NCI-H2196 treated with DMSO at 0.1 percent for 48 hours (cell line): Measurements from ENCODE around the gene SLC6A9.

ENCODE experiments used
- DNase-seq: peaks from one replicate; lab custom pipeline; 2025; ENCODE audit not compliant: unreplicated experiment; lab: John Stamatoyannopoulos, UW

Gene SLC6A9

GRCh38 chr1:44029911-44030604 is 1.2 kb downstream of the SLC6A9 start:
- peak; percentile 71 for DNase-seq

DNA sequence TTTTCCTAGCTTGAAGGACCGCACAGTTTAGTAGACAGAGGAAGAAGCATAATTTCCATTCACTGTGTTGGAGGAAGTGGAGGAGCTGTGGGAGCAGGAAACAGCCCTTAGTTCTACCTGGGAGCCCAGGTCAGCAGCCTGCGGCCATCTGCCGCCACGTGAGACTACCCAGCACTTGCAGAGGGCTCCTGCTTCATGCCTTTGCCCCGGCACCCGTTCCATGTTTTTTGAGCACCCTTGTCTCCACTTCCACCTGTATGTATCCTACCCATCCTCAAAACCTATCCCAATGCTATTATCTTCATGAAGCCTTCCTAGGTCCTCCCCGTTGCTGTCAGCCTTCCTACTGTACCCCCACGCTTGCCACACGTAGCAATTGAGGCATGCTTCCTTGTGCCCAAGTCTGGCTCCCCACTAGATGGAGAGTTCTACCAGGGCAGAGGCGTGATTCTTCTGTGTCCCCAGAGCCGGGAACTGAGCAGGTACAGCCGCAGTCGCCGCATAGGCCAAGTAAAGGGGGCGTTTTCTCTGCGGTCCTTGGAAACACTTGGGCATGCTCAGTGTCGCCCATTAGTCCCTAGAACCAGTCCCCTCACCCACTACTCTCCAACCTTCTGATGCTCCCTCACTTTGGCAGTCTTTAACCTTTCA is 1.9 kb downstream of the SLC6A9 start:
- DNase-seq = peak; percentile 51

DNA sequence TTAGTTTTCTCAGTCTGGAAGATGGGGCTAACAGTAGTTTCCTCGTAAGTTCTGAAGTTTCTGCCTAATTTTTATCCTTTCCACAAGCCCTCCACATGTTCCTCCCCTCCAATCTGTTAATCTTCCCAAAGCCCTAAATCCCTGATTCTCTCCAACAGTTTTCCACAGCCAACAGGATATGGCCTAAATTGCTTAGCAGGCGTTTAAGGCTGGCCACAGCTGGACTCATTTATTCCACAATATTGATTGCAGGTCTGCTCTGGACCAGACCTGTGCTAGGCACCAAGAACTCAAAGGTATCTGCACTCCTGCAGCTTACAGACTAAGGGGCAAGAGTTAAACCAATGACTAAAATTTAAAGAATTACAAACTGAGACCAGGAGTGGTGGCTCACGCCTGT is 3.9 kb downstream of the SLC6A9 start:
- no peak for DNase-seq

DNA sequence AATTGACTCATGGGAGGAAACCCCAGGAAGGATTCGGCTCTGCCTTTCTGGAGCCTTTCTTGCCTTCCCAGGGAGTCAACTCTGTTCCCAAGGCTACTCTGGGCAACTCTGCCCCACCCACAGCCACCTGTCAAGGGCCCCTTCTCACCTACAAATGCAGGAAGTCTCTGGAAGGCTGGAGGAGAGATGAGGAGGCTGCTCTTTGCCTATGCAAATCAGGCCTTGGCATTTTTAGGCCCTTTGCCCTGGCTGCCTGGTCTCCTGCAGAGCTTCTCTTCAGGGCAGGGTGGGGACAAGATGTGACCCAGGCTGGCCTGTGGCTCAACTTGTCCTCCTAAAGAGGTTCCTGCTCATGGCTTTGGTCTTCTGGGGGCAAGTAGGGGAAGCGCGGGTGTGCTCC is 5.4 kb downstream of the SLC6A9 start:
- DNase-seq = no peak

- no peak for DNase-seq
These were observed 6.2 kb downstream of the SLC6A9 start for GRCh38 chr1:44024903-44025525.

DNA sequence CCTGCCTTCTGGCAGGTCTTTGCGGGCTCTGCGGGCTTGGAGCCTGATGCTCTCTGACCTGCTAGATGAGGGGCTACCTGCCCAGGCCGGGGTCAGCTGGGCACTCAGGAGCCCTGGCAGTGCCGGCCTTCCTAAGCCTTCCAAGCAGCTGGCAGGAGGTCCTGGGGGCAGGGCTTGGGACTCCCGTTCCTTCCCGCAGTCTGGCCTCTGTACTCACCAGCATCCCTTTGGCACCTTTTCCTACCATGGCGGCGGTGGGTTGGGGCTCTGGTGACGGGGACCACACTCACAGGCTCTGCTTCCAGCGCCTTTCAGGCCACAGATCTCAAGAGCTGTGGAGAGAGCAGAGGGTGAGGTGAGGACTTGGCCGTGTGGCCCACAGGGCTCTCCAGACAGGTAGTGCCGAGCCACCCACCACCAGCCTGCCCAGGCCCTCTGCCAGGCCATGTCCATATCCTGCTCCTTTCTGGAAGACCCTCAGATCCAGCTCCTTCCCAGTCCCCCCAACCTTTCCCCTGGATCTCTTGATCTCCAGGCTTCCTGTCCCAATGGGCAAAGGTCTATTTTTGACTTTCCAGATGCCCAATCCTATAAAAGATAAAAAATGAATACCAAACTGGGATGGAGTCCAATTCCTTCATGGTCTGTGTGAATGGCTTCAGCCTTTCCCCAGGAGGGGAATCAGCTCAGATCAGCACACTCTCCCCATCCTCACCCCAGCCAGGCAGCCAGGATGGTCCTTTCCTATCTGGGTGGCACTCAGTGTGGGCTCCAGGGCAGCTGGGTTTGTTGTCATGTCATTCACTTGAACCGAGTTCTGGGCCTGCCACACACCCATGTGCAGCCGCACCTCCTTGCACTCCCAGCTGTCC is 7.0 kb downstream of the SLC6A9 start:
- DNase-seq = no peak

GRCh38 chr1:44021581-44022321 is 9.5 kb downstream of the SLC6A9 start:
- no peak for DNase-seq

GRCh38 chr1:44021156-44021555 is 10.1 kb downstream of the SLC6A9 start:
- no peak for DNase-seq

DNA sequence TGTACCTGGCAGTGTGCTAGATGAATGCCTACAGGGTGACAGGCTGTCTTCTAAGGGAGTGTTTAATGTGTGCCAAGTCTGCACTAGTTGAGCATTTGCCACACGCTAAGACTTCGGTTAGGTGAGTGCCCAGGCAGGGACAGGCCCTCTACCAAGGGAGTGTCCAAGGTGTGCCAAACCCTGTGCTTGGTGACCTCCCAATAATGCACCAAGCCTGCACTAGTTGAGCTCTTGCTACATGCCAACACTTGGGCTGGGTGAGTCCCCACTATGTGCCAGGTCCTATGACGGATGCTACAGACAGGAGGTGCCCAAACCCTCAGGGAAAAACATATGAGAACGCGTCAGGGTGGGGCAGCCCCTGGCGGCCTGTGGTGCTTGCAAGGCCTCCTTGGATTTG is 10.8 kb downstream of the SLC6A9 start:
- DNase-seq = no peak

DNA sequence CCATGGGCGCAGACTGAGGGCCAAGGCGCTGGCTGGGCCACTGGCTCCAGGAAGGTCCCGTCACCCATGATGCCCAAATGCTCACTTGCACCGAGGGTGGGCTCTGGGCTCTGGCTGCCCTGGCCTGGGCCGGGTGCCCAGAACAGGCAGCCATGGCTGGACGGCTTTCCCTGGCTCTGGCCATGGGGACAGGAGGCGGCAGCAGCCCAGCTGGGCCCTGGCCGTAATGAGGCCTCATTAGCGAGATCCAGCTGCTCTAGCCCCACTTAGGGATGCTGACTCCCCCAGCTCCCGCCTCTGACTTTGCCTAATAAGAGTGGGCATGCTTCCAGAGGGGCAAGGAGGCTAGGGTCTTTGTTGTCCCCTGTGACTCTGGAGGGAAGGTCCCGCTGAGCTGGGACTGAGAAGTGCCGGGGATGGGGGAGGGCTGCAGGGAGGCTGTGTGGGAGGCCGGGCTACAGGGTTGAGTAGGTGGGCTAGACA is 11.8 kb downstream of the SLC6A9 start:
- no peak for DNase-seq

- no peak for DNase-seq
These were observed 14.3 kb downstream of the SLC6A9 start for GRCh38 chr1:44016890-44017400.

DNA sequence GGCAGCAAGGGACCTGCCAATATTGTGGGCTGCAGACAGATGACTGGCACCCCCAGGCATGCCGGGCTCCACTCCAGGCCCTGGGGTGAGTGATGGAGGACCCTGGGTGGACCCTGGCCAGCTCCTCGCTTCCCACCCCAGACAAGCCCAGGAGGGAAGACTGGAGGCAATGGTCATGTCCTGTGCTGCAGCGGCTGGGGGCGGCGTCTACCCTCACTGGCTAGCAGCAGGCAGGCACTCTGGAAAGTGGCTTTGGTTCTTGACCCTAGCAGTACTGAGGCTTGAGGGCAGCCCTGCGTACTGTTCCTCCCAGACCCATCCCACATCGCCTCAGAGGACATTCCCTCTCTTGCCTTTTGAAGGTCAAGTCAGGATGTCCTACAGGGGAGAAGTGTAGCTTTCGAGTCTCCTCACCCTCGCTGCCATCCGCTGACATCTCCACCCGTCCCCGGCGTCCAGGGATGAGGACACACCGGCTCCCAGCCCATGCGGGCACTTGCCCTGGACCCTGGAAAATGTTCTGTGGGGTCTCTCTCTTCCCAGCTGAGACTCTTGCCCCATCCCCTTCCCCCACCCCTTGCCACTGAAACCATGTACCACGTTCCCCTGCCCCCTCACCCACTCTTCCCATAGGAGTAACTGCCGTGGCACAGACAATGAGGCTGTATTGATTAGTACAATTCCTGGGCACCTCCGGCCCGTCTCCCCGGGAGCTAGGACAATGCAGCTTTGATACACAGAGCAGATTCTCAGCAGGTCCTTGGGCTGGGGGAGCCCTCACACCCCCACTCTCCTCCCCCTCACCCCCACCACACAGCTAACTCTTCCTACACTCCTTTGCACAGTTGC is 15.0 kb downstream of the SLC6A9 start:
- DNase-seq = no peak

- no peak for DNase-seq
These were observed 16.1 kb downstream of the SLC6A9 start for GRCh38 chr1:44015206-44015605.

DNA sequence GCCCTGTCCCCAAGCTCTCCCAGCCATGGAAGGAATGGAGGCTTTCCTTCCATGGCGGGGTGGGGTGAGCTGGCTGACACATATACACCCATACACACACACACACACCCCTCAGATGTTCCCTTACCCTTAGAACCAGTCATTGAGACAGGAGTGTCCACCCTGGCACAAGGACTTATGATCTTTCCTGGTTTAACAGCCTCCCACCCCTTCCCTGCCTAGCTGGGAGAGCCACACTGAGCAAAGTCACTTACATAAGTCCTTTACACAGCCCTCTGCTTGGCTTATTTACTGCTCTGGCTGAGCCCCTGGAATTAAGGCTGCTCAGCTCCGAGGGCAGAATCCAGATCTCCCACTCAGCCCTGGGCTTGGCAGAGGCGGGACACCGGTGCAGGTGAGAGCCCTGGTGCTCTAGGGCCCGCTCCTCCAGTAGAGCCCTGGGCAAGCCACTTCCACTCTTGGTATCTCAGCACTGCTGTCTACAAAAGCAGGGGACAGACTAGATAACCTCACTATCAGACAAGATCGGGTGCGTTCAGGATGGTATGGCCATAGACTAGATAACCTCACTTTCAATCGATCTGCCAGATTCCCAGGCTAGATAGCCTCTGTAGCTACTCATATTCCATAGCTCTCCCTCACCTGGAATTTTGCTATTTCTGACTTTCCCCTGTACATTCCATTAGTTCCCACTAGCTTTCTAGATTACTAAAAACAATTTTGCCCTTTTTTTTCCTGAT is 16.7 kb downstream of the SLC6A9 start:
- no peak for DNase-seq

DNA sequence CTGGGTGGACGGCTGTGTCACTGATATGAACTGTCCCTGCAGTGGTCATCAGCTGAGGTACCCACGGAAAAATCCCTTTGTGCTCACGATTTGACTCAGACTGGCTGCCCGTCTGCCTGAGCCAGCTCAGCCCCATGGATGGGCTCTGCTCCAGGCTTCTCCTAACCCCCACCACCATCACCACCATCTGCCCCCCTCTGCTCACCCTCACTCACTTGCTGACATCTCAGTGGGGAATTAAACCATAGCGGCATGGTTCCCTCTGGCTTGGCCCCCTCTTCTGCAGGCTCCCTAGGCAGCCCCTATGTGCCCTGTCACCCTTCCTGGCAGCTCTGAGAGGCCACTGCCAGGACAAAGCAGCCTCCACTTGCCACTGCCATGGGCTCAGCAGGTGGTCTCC is 17.3 kb downstream of the SLC6A9 start:
- DNase-seq = no peak

DNA sequence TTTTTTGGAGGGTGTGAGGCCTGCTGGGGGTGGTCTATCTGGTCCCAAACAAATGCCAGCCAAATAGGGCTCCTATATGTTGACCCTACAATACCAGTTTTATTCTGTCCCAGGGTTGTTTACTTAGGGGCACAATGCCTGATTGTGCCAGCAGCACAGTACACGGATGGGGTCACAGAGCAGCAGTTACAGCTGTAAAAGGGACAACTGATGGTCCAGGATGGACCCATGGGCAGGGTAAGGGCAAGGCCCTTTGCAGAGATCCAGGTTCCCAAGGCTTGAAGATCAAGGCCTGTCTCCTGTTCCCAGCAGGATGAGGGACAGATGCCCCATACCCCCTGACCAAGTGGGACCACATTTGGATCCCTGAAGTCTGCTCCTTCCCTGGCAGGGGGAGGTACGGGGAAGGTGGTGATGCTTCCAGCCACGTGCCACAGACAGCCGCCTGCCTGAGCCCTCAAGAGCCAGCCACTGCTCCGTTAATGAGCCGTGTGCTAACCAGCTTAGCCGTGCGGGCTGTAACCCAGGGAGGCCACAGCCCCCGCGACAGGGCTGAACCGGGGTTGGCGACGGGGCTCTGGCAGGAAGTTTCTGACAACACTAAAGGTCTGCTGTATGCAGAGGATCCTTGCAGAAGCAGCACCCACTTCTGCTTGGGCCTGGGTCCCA is 18.2 kb downstream of the SLC6A9 start:
- no peak for DNase-seq

DNA sequence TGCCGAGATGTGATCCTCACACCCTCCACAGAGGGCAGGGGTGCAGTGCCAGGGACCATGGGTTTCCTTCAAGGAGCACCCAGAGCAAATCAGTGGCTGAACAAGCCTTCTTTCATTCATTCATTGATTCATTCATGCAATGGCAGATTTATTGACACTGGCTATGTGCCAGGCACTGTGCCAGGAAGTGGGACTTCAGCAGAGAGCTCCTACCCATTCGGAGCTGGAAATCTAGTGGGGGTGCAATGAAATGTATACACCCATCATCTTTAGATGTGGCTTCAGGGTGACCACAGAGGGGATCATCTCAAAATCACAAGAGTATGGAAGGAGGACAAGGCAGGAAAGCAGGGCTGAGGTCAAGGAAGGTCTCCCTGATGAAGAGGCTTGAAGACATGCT is 18.9 kb downstream of the SLC6A9 start:
- DNase-seq = no peak

GRCh38 chr1:44010935-44011471 is 20.3 kb downstream of the SLC6A9 start:
- DNase-seq = no peak
